Measurements from ENCODE around the gene FDXACB1.
A peak's percentile ranks its signal among the peaks of the same experiment; 100 is the strongest.

Gene FDXACB1

DNA sequence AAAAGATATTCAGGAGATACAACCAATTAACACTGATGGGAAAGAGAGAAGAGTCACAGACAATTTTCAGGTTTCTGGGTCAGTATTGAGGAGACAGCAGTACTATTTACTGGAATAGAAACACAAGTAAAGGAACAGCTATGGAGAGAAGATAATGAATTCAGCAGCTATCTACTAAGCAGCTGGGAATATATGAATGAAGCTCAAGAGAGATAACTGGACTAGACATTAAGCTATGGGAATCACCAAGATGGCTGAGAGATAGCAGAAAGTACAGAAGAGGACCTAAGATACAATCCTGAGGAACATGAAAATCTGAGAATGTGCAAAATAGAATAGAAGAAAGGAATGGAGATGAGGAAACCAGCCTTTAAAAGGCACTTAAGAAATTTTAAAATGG, 23.5 kb downstream of the FDXACB1 start:
- TF ChIP-seq, protein P1, sequence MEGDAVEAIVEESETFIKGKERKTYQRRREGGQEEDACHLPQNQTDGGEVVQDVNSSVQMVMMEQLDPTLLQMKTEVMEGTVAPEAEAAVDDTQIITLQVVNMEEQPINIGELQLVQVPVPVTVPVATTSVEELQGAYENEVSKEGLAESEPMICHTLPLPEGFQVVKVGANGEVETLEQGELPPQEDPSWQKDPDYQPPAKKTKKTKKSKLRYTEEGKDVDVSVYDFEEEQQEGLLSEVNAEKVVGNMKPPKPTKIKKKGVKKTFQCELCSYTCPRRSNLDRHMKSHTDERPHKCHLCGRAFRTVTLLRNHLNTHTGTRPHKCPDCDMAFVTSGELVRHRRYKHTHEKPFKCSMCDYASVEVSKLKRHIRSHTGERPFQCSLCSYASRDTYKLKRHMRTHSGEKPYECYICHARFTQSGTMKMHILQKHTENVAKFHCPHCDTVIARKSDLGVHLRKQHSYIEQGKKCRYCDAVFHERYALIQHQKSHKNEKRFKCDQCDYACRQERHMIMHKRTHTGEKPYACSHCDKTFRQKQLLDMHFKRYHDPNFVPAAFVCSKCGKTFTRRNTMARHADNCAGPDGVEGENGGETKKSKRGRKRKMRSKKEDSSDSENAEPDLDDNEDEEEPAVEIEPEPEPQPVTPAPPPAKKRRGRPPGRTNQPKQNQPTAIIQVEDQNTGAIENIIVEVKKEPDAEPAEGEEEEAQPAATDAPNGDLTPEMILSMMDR (conservative IDR thresholded peaks at IDR 0.05; ENCODE audit: low read depth, low read length) = no peak
- no peak overlapping the region for H3K4me3 ChIP-seq (ENCODE audit: low read length)
- no peak for DNase-seq (ENCODE audit: low read depth)

GRCh38 chr11:111852103-111852502, 26.9 kb downstream of the FDXACB1 start:
- no peak for DNase-seq (ENCODE audit: low read depth)
- TF ChIP-seq, protein P1 (conservative IDR thresholded peaks at IDR 0.05; ENCODE audit: low read depth, low read length) = no peak
- no peak overlapping the region for H3K4me3 ChIP-seq (ENCODE audit: low read length)

DNA sequence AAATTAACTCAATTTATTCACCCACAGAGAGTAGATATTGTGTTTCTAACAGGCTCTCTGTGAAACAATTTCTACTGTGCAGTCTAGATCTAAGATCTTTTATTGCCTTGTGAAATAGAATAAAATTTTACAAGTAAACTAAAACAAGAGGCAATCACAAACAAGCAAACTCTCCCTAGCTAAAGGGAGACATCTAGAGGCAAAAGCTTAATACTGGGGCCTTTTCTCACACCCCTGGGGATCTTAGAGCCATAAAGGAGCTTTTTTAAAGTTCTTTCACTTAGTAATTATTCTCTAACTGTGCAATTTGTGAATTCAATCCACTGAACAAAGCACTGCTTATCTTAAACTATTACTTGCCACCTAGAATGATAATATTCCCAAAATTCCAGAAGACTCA, 27.3 kb downstream of the FDXACB1 start:
- TF ChIP-seq, protein P1 (conservative IDR thresholded peaks at IDR 0.05; ENCODE audit: low read depth, low read length) = peak; percentile 60
- H3K4me3 ChIP-seq (ENCODE audit: low read length) = no peak overlapping the region
- no peak for DNase-seq (ENCODE audit: low read depth)

GRCh38 chr11:111851067-111851466, 27.9 kb downstream of the FDXACB1 start:
- no peak for DNase-seq (ENCODE audit: low read depth)
- TF ChIP-seq, protein P1 (conservative IDR thresholded peaks at IDR 0.05; ENCODE audit: low read depth, low read length) = no peak
- no peak overlapping the region for H3K4me3 ChIP-seq (ENCODE audit: low read length)

- no peak overlapping the region for H3K4me3 ChIP-seq (ENCODE audit: low read length)
- DNase-seq (ENCODE audit: low read depth) = no peak
These were observed 29.3 kb downstream of the FDXACB1 start for GRCh38 chr11:111849631-111850030.

DNA sequence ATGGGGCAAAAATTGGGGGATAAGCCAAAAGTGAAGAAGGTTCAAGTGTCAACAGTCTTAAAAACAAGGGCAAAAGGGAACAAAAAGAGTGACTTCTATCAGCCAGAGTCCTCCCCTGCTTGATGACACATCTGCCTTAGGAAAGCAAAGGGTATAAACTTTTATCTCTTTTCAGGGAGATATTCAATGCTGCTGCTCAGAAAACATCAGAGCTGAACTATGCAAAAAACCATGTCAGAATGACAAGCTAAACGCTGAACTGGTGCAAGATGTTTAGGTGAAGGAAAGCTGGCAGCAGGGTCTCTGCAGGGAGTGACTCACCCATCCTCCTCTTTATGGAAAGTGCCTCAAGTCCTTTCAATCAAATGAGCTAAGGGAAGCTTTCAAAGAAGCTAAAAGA, 32.3 kb downstream of the FDXACB1 start:
- no peak overlapping the region for H3K4me3 ChIP-seq (ENCODE audit: low read length)
- DNase-seq (ENCODE audit: low read depth) = peak; percentile 45
- TF ChIP-seq, protein P1 (conservative IDR thresholded peaks at IDR 0.05; ENCODE audit: low read depth, low read length) = no peak

More at GRCh38 chr11:111849631-111850030, 29.3 kb downstream of the FDXACB1 start:
- TF ChIP-seq, protein P1 (conservative IDR thresholded peaks at IDR 0.05; ENCODE audit: low read depth, low read length) = no peak

DNA sequence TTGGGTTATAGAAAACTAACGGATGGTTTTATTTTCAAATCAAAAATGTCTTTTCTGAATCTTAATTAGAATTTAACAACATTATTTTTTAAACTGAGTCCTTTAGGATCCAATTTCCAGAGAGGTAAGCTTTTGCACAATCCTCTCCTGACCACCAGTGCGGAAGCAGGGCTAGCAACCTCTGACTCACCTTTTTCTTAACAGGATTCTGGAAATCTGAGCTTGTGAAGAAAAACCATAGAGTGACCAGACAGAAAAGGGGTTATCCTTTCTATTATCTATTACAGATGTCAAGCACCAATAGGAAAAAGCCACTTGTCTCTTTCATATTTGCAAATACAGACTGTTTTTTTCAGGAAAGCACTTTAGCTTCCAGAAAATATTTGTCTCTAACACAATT, 32.9 kb downstream of the FDXACB1 start:
- no peak for DNase-seq (ENCODE audit: low read depth)
- TF ChIP-seq, protein P1 (conservative IDR thresholded peaks at IDR 0.05; ENCODE audit: low read depth, low read length) = no peak
- H3K4me3 ChIP-seq (ENCODE audit: low read length) = no peak overlapping the region
